SK-N-SH (cell line): ENCODE data around the gene MAT1A. TPM values are rescaled to one million over a fixed set of nuclear protein-coding genes. Genes with fewer than 3 reads are reported as not detected.

Experiments used
- CTCF ChIA-PET: fragments of 300-600, 350-600 bp; formaldehyde crosslinking; extraction: SDS; loops from one replicate; lab custom pipeline; 2021; lab: Yijun Ruan, JAX
- POLR2A ChIA-PET: fragments of 350-600 bp; sonication (Branson Sonifier 250); formaldehyde crosslinking; extraction: SDS; loops from one replicate; lab custom pipeline; 2020; ENCODE audit warnings: antibody characterized with exemption, inconsistent platforms; lab: Yijun Ruan, JAX
- DNase-seq: peaks from one replicate; pipeline ENCODE4 v3.0.0; 2012
- H2AFZ ChIP-seq: fragments of 200-600 bp; sonication (generic); 2 replicates; pipeline ENCODE4 v1.8.1; 2016; ENCODE audit warnings: antibody characterized with exemption, mild to moderate bottlenecking, low read depth
- H3F3A ChIP-seq: fragments of 200-600 bp; sonication (generic); replicated peaks from 2 replicates; pipeline ENCODE3; 2016; ENCODE audit warnings: antibody characterized with exemption, mild to moderate bottlenecking; ENCODE audit not compliant: insufficient read depth
- H3K27ac ChIP-seq, 2 experiments: fragments of 200-500 bp in 1 of 2; fragments of 200-600 bp in 1 of 2; sonication (Bioruptor generic) in 1 of 2; sonication (generic), shearing (Covaris generic) in 1 of 2; 2 replicates each; pipeline versions ENCODE4 v1.5.1 to v1.6.1; 2014 to 2016; ENCODE audit warnings: low read depth in 2 of 2, inconsistent platforms in 1 of 2, low read length in 1 of 2, mild to moderate bottlenecking in 1 of 2, mixed read lengths in 1 of 2
- H3K27me3 ChIP-seq: fragments of 200-600 bp; sonication (generic), shearing (Covaris generic); 2 replicates; pipeline ENCODE4 v1.6.1; 2016; ENCODE audit warnings: mixed run types; ENCODE audit not compliant: insufficient read depth
- H3K36me3 ChIP-seq, 2 experiments: fragments of 200-500 bp in 1 of 2; fragments of 200-600 bp in 1 of 2; sonication (Bioruptor generic) in 1 of 2; sonication (generic) in 1 of 2; replicated peaks in 1 of 2; 2 replicates each; pipeline versions ENCODE3 to v1.5.1; 2014 to 2016; ENCODE audit warnings: low read length in 1 of 2, mild to moderate bottlenecking in 1 of 2; ENCODE audit not compliant: insufficient read depth in 2 of 2, control insufficient read depth in 1 of 2
- H3K4me1 ChIP-seq, 2 experiments: fragments of 200-500 bp in 1 of 2; fragments of 200-600 bp in 1 of 2; sonication (Bioruptor generic) in 1 of 2; sonication (generic), shearing (Covaris generic) in 1 of 2; 2 replicates each; pipeline versions ENCODE4 v1.5.1 to v1.6.1; 2014 to 2016; ENCODE audit warnings: low read depth in 1 of 2, low read length in 1 of 2, mixed run types in 1 of 2; ENCODE audit not compliant: insufficient read depth in 2 of 2, control insufficient read depth in 1 of 2
- H3K4me2 ChIP-seq: fragments of 200-600 bp; sonication (generic), shearing (Covaris generic); 2 replicates; pipeline ENCODE4 v1.6.1; 2017; ENCODE audit warnings: mixed run types
- H3K4me3 ChIP-seq, 2 experiments: fragments of 200-500 bp in 1 of 2; fragments of 200-600 bp in 1 of 2; sonication (Bioruptor generic) in 1 of 2; sonication (generic), shearing (Covaris generic) in 1 of 2; 2 replicates each; pipeline versions ENCODE4 v1.5.1 to v1.8.1; 2014 to 2016; ENCODE audit warnings: low read depth in 2 of 2, inconsistent platforms in 1 of 2, low read length in 1 of 2, mild to moderate bottlenecking in 1 of 2, mixed read lengths in 1 of 2, moderate library complexity in 1 of 2
- H3K79me2 ChIP-seq: fragments of 200-600 bp; sonication (generic); 2 replicates; pipeline ENCODE4 v1.8.1; 2017; ENCODE audit warnings: mild to moderate bottlenecking; ENCODE audit not compliant: insufficient read depth
- H3K9ac ChIP-seq: fragments of 200-600 bp; sonication (generic); 2 replicates; pipeline ENCODE4 v1.6.1; 2017; ENCODE audit warnings: mixed run types
- H3K9me2 ChIP-seq: fragments of 200-600 bp; sonication (generic); 2 replicates; pipeline ENCODE4 v1.6.1; 2017; ENCODE audit warnings: mixed run types
- H3K9me3 ChIP-seq: fragments of 200-600 bp; sonication (generic); 2 replicates; pipeline ENCODE4 v1.6.1; 2017; ENCODE audit warnings: mixed run types, mild to moderate bottlenecking, moderate library complexity
- H4K20me1 ChIP-seq: fragments of 200-600 bp; sonication (generic); 2 replicates; pipeline ENCODE4 v1.6.1; 2017; ENCODE audit warnings: mild to moderate bottlenecking, mixed run types; ENCODE audit not compliant: insufficient read depth
- EP300 ChIP-seq, 2 experiments: IDR thresholded peaks; 2 replicates each; pipeline versions ENCODE4 v1.4.0 to v1.6.1; 2012; ENCODE audit warnings: borderline replicate concordance in 1 of 2, low read depth in 1 of 2, low read length in 1 of 2
- FOXJ3 ChIP-seq: sonication (generic); formaldehyde crosslinking; IDR thresholded peaks from 2 replicates; pipeline ENCODE4 v1.5.1; 2020; ENCODE audit warnings: mild to moderate bottlenecking, missing genetic modification reagents
- FOXM1 ChIP-seq: IDR thresholded peaks from 2 replicates; pipeline ENCODE4 v1.4.0; 2012; ENCODE audit warnings: low read depth, mild to moderate bottlenecking
- GATA2 ChIP-seq: sonication (generic); formaldehyde crosslinking; IDR thresholded peaks from 2 replicates; pipeline ENCODE4 v1.5.0; 2020; ENCODE audit warnings: mild to moderate bottlenecking, missing genetic modification reagents
- JUND ChIP-seq: IDR thresholded peaks from 2 replicates; pipeline ENCODE4 v1.4.0; 2012
- MEF2A ChIP-seq: IDR thresholded peaks from 2 replicates; pipeline ENCODE4 v1.4.0; 2012; ENCODE audit warnings: low read depth, borderline replicate concordance
- NRF1 ChIP-seq: IDR thresholded peaks from 2 replicates; pipeline ENCODE4 v1.6.1; 2012; ENCODE audit warnings: low read depth, mild to moderate bottlenecking, low read length
- RAD21 ChIP-seq: IDR thresholded peaks from 2 replicates; pipeline ENCODE4 v1.6.1; 2012; ENCODE audit warnings: mild to moderate bottlenecking, low read length
- RCOR1 ChIP-seq: fragments of 150-350 bp; IDR thresholded peaks from 2 replicates; pipeline ENCODE4 v1.6.1; 2017; ENCODE audit warnings: antibody characterized with exemption, low read length
- RXRA ChIP-seq: IDR thresholded peaks from 2 replicates; pipeline ENCODE4 v1.4.0; 2012; ENCODE audit warnings: low read depth, mild to moderate bottlenecking, borderline replicate concordance
- SMC3 ChIP-seq: IDR thresholded peaks from 2 replicates; pipeline ENCODE4 v1.6.1; 2012; ENCODE audit warnings: low read depth, low read length, improper control_type of control experiment
- TAF1 ChIP-seq: IDR thresholded peaks from 2 replicates; pipeline ENCODE4 v1.6.1; 2012; ENCODE audit warnings: low read depth, mild to moderate bottlenecking, low read length, moderate library complexity, borderline replicate concordance
- WGBS: methylation state at CpG from one replicate; pipeline ENCODE4 v1.1.6; 2017; ENCODE audit warnings: low lambda C conversion rate; 5-methylcytosine and 5-hydroxymethylcytosine counted together
- polyA plus RNA-seq, 3 experiments: library from polyadenylated mRNA; depleted of rRNA; stranded (reverse); fragments of >200 nt; gene quantifications; 2 replicates each; pipeline ENCODE4 v1.2.3, GENCODE V29; 2012
- TF ChIP-seq, protein P1 (sequence below): IDR thresholded peaks from 2 replicates; pipeline ENCODE4 v1.6.1; 2012; ENCODE audit warnings: mild to moderate bottlenecking, low read depth, low read length, moderate library complexity
- TF ChIP-seq, protein P2 (sequence below): fragments of 150-350 bp; IDR thresholded peaks from 2 replicates; pipeline ENCODE4 v1.6.1; 2017; ENCODE audit warnings: antibody characterized with exemption, low read length, low read depth, borderline replicate concordance
- TF ChIP-seq, protein P3 (sequence below): IDR thresholded peaks from 2 replicates; pipeline ENCODE4 v1.4.0; 2012; ENCODE audit warnings: low read depth, borderline replicate concordance
- TF ChIP-seq, protein P4 (sequence below): IDR thresholded peaks from 2 replicates; pipeline ENCODE4 v1.4.0; 2012; ENCODE audit warnings: low read depth, borderline replicate concordance
- TF ChIP-seq, protein P5 (sequence below): IDR thresholded peaks from 2 replicates; pipeline ENCODE4 v1.4.0; 2012; ENCODE audit warnings: low read depth
- TF ChIP-seq, protein P6 (sequence below): fragments of 200-600 bp; sonication (generic); IDR thresholded peaks from 2 replicates; pipeline ENCODE4 v1.6.1; 2017; ENCODE audit warnings: antibody characterized with exemption, mild to moderate bottlenecking, moderate library complexity

The MAT1A gene
- polyA plus RNA-seq, 1 of the 3 experiments (the other 2 are of a cell fraction) = 0.03 TPM

DNA sequence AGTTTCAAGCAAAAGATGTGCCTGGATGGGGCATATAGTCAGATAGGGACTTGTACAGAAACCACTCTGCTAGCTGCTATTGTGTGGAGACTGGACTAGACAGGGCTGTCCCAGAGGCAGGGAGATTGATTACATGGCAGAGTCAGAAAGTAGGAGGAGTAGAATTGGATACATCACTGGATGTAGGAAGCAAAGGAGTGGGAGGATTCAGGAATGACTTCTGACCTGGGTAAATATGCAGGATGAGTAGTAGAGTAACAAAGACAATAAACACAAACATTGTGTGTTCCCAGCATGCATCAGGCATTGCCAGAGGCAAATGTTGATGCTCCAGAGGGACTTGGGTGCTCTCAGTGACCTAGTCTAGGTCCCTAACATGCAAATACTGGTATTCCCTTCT, 30.9 kb upstream of the MAT1A start:
- no peaks in the 10 kb centered on the region for H4K20me1 ChIP-seq
- ChIA-PET POLR2A (no interaction called here), CTCF (no interaction called here)
- no peaks in the 10 kb centered on the region for H3K4me1 ChIP-seq
- no peak for DNase-seq
- no peaks in the 10 kb centered on the region for H3F3A ChIP-seq
- H2AFZ ChIP-seq = no peak overlapping the region
- H3K4me3 ChIP-seq = no peak overlapping the region
- TF ChIP-seq FOXJ3 (CRISPR knock-in tag) (no peak), JUND (no peak), NRF1 (no peak), RCOR1 (no peak), TAF1 (no peak), FOXM1 (no peak)
- no peak overlapping the region for H3K27ac ChIP-seq
- no peak overlapping the region for H3K9ac ChIP-seq
- no peak overlapping the region for H3K4me2 ChIP-seq
- no peaks in the 10 kb centered on the region for H3K36me3 ChIP-seq
- no peaks in the 10 kb centered on the region for H3K9me2 ChIP-seq
- H3K27me3 ChIP-seq = no peaks in the 10 kb centered on the region
- no peaks in the 10 kb centered on the region for H3K79me2 ChIP-seq
- no peaks in the 10 kb centered on the region for H3K9me3 ChIP-seq

DNA sequence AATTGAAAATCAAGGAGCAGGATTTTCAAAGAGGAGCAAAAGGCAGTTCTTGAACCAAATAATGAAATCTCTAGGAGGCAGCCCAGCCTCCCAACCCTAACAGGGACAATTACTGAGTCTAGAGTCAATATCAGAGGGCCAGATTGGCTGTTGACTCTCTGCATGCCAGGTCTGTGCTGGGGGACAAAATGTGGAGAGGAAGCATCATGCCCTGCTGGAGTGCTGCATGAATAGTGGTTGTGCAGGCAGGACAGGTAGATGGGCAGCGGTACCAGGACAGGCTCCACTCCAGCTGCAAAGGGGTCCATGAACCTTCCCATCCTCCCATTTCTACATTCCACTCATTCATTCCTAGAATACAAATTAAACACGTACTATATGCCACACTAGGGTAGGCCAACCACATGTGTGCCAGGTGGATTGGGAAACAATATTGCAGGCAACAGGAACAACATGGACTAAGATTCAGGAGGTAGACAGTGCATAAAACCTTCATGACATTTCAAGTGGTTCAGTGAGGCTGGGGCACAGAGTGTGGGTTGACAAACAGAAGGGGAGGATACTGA, 30.4 kb upstream of the MAT1A start:
- no peaks in the 10 kb centered on the region for H3K79me2 ChIP-seq
- POLR2A ChIA-PET = no interaction called here
- DNase-seq = no peak
- H3K9me3 ChIP-seq = no peaks in the 10 kb centered on the region
- no peaks in the 10 kb centered on the region for H4K20me1 ChIP-seq
- TF ChIP-seq SMC3 (no peak), RAD21 (no peak), RCOR1 (no peak), TAF1 (no peak), JUND (no peak), FOXM1 (no peak), EP300 (IDR thresholded peaks at IDR 0.05; ENCODE audit: borderline replicate concordance in 1 of 2, low read depth in 1 of 2, low read length in 1 of 2) (no peak), MEF2A (no peak), RXRA (no peak), GATA2 (CRISPR knock-in tag) (no peak)
- TF ChIP-seq, protein P1, sequence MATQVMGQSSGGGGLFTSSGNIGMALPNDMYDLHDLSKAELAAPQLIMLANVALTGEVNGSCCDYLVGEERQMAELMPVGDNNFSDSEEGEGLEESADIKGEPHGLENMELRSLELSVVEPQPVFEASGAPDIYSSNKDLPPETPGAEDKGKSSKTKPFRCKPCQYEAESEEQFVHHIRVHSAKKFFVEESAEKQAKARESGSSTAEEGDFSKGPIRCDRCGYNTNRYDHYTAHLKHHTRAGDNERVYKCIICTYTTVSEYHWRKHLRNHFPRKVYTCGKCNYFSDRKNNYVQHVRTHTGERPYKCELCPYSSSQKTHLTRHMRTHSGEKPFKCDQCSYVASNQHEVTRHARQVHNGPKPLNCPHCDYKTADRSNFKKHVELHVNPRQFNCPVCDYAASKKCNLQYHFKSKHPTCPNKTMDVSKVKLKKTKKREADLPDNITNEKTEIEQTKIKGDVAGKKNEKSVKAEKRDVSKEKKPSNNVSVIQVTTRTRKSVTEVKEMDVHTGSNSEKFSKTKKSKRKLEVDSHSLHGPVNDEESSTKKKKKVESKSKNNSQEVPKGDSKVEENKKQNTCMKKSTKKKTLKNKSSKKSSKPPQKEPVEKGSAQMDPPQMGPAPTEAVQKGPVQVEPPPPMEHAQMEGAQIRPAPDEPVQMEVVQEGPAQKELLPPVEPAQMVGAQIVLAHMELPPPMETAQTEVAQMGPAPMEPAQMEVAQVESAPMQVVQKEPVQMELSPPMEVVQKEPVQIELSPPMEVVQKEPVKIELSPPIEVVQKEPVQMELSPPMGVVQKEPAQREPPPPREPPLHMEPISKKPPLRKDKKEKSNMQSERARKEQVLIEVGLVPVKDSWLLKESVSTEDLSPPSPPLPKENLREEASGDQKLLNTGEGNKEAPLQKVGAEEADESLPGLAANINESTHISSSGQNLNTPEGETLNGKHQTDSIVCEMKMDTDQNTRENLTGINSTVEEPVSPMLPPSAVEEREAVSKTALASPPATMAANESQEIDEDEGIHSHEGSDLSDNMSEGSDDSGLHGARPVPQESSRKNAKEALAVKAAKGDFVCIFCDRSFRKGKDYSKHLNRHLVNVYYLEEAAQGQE = no peak
- TF ChIP-seq, protein P2, sequence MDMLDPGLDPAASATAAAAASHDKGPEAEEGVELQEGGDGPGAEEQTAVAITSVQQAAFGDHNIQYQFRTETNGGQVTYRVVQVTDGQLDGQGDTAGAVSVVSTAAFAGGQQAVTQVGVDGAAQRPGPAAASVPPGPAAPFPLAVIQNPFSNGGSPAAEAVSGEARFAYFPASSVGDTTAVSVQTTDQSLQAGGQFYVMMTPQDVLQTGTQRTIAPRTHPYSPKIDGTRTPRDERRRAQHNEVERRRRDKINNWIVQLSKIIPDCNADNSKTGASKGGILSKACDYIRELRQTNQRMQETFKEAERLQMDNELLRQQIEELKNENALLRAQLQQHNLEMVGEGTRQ = no peak
- TF ChIP-seq, protein P3, sequence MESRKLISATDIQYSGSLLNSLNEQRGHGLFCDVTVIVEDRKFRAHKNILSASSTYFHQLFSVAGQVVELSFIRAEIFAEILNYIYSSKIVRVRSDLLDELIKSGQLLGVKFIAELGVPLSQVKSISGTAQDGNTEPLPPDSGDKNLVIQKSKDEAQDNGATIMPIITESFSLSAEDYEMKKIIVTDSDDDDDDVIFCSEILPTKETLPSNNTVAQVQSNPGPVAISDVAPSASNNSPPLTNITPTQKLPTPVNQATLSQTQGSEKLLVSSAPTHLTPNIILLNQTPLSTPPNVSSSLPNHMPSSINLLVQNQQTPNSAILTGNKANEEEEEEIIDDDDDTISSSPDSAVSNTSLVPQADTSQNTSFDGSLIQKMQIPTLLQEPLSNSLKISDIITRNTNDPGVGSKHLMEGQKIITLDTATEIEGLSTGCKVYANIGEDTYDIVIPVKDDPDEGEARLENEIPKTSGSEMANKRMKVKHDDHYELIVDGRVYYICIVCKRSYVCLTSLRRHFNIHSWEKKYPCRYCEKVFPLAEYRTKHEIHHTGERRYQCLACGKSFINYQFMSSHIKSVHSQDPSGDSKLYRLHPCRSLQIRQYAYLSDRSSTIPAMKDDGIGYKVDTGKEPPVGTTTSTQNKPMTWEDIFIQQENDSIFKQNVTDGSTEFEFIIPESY = no peak
- TF ChIP-seq, protein P4, sequence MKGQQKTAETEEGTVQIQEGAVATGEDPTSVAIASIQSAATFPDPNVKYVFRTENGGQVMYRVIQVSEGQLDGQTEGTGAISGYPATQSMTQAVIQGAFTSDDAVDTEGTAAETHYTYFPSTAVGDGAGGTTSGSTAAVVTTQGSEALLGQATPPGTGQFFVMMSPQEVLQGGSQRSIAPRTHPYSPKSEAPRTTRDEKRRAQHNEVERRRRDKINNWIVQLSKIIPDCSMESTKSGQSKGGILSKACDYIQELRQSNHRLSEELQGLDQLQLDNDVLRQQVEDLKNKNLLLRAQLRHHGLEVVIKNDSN = no peak
- TF ChIP-seq, protein P5, sequence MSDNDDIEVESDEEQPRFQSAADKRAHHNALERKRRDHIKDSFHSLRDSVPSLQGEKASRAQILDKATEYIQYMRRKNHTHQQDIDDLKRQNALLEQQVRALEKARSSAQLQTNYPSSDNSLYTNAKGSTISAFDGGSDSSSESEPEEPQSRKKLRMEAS = no peak
- TF ChIP-seq, protein P6, sequence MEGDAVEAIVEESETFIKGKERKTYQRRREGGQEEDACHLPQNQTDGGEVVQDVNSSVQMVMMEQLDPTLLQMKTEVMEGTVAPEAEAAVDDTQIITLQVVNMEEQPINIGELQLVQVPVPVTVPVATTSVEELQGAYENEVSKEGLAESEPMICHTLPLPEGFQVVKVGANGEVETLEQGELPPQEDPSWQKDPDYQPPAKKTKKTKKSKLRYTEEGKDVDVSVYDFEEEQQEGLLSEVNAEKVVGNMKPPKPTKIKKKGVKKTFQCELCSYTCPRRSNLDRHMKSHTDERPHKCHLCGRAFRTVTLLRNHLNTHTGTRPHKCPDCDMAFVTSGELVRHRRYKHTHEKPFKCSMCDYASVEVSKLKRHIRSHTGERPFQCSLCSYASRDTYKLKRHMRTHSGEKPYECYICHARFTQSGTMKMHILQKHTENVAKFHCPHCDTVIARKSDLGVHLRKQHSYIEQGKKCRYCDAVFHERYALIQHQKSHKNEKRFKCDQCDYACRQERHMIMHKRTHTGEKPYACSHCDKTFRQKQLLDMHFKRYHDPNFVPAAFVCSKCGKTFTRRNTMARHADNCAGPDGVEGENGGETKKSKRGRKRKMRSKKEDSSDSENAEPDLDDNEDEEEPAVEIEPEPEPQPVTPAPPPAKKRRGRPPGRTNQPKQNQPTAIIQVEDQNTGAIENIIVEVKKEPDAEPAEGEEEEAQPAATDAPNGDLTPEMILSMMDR = no peak
- TF ChIP-seq, all 33 proteins: peak for 0
- no peak overlapping the region for H3K27ac ChIP-seq
- H3K9me2 ChIP-seq = no peaks in the 10 kb centered on the region
- 37% methylated on average over 2 of the region's 2 CpGs for WGBS
- no peaks in the 10 kb centered on the region for H3F3A ChIP-seq
- no peaks in the 10 kb centered on the region for H3K4me1 ChIP-seq
- H3K4me3 ChIP-seq = no peak overlapping the region
- no peaks in the 10 kb centered on the region for H3K36me3 ChIP-seq
- H3K4me2 ChIP-seq = no peak overlapping the region
- H2AFZ ChIP-seq = no peak overlapping the region
- CTCF ChIA-PET = no interaction called here
- H3K9ac ChIP-seq = no peak overlapping the region
- no peaks in the 10 kb centered on the region for H3K27me3 ChIP-seq
